ENCODE results near the gene ADAMTSL2. TPM values are rescaled to one million over a fixed set of nuclear protein-coding genes. Genes with fewer than 3 reads are reported as not detected.

Gene ADAMTSL2
- total RNA-seq, 1 donor from 2014 or later = 0.54 TPM

- DNase-seq (ENCODE audit: low read depth) = no peak
- Histone ChIP-seq H3K36me3 (ENCODE audit: control insufficient read depth, insufficient read depth, low read length) (no peaks in the 10 kb centered on the region), H3K27me3 (ENCODE audit: control insufficient read depth, insufficient read depth, low read length) (peaks cover 23% of the 10 kb centered on the region), H3K4me3 (ENCODE audit: low read depth, low read length) (no peak overlapping the region)
- no peak for TF ChIP-seq CTCF (IDR thresholded peaks at IDR 0.05; ENCODE audit: insufficient read depth, low read length, poor library complexity, severe bottlenecking)
Measured at GRCh38 chr9:133571391-133571890, 36.9 kb downstream of the ADAMTSL2 start.

GRCh38 chr9:133571896-133572595, 37.5 kb downstream of the ADAMTSL2 start:
- Histone ChIP-seq H3K4me3 (ENCODE audit: low read depth, low read length) (no peak overlapping the region), H3K27me3 (ENCODE audit: control insufficient read depth, insufficient read depth, low read length) (peaks cover 27% of the 10 kb centered on the region), H3K36me3 (ENCODE audit: control insufficient read depth, insufficient read depth, low read length) (no peaks in the 10 kb centered on the region)
- TF ChIP-seq CTCF (IDR thresholded peaks at IDR 0.05; ENCODE audit: insufficient read depth, low read length, poor library complexity, severe bottlenecking) = no peak
- no peak for DNase-seq (ENCODE audit: low read depth)

- no peak overlapping the region for H3K4me3 ChIP-seq (ENCODE audit: low read depth, low read length)
- no peak for DNase-seq (ENCODE audit: low read depth)
- peaks cover 34% of the 10 kb centered on the region for H3K27me3 ChIP-seq (ENCODE audit: control insufficient read depth, insufficient read depth, low read length)
- no peak for TF ChIP-seq CTCF (IDR thresholded peaks at IDR 0.05; ENCODE audit: insufficient read depth, low read length, poor library complexity, severe bottlenecking)
- H3K36me3 ChIP-seq (ENCODE audit: control insufficient read depth, insufficient read depth, low read length) = no peaks in the 10 kb centered on the region
Measured at GRCh38 chr9:133572821-133573361, 38.4 kb downstream of the ADAMTSL2 start.

- Histone ChIP-seq H3K36me3 (ENCODE audit: control insufficient read depth, insufficient read depth, low read length) (no peaks in the 10 kb centered on the region), H3K4me3 (ENCODE audit: low read depth, low read length) (no peak overlapping the region), H3K27me3 (ENCODE audit: control insufficient read depth, insufficient read depth, low read length) (peaks cover 44% of the 10 kb centered on the region)
- no peak for TF ChIP-seq CTCF (IDR thresholded peaks at IDR 0.05; ENCODE audit: insufficient read depth, low read length, poor library complexity, severe bottlenecking)
- DNase-seq (ENCODE audit: low read depth) = no peak
Measured at GRCh38 chr9:133573791-133574515, 39.4 kb downstream of the ADAMTSL2 start.

- no peak overlapping the region for H3K4me3 ChIP-seq (ENCODE audit: low read depth, low read length)
- TF ChIP-seq CTCF (IDR thresholded peaks at IDR 0.05; ENCODE audit: insufficient read depth, low read length, poor library complexity, severe bottlenecking) = no peak
- no peak for DNase-seq (ENCODE audit: low read depth)
- peaks cover 53% of the 10 kb centered on the region for H3K27me3 ChIP-seq (ENCODE audit: control insufficient read depth, insufficient read depth, low read length)
- H3K36me3 ChIP-seq (ENCODE audit: control insufficient read depth, insufficient read depth, low read length) = no peaks in the 10 kb centered on the region
Measured at GRCh38 chr9:133574771-133575170, 40.3 kb downstream of the ADAMTSL2 start.

Measured in kidney epithelial cell (primary cell).